GM21447 (cell line): Measurements from ENCODE around the gene UBP1.
"Not testable (repeated sequence)": the region's sequence is repeated elsewhere in the genome, so short reads cannot be mapped to it uniquely, and the experiment has no call there.

Source experiments
- ATAC-seq: cut with Tn5 transposase; IDR thresholded peaks from one replicate; pipeline ENCODE4 v1.9.1; 2021; ENCODE audit not compliant: unreplicated experiment

UBP1 gene

DNA sequence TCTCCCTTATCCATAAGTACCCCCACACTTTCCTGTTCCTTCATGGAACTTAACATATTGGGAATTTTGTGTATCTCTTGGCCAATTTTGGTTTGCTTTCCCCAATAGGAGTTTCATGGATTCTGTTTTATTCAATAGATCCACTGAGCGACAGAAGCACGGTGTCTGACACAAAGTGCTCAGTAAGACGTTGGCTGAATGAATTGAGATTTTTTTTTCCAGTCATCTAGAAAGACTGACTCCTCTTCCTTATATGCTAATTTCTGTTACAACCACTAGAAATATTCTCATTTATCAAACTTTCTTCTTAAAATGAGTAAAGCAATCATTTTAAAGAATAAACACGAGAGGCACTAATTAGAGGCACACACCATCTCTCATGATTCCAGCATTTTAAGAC is 48.1 kb downstream of the UBP1 start:
- no peak for ATAC-seq

DNA sequence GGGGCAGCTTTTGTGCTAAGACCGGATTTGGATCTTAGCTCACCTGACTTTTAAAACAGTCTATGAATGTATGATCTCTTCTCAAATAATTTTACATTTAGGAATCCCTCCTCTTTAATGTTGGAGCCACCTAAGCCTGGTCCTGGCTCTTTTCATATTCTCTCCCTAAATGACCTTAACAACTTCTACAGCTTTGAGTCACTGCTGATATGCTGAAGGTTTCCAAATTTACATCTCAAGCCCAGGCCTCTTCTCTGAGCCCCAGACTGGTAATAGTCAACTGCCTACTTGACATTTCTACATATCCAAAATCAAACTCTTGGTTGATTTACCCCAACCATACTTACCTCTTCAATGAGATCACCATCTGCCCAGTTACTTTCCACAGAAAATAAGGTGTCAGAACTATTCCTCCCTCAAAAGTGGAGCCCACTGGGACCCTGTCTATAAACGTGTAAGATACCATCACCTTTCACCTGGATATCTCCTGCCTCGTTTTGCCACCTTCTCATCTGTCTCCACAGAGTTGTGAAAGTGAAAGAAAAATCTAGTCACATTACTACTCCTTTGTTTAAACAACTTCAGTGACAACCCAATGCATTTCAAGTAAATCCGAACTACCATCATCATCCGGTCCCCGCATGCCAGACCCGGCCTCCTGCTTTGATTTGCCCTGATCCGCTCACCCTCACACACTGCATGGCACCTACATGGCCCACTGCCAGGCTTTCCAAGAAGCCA is 48.8 kb downstream of the UBP1 start:
- ATAC-seq: no peak

DNA sequence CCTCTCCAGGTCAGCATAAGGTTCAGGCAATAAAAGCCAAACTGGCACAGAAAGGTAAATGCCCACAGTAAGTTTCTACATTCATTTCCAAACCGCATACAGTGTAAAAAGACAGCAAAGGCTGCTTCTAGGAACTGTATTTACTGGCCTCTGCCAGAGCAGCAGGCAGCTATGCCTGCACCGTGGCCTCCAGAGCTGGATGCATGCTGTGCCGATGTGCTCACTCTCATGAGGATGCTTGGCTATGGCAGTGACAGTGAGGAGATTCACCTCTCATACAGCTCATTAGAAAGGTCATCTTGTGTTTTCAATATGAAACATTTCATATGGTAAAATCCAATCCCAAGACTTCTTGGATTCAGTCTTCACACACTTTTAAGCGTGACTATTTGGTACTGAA is 50.3 kb downstream of the UBP1 start:
- ATAC-seq: no peak

DNA sequence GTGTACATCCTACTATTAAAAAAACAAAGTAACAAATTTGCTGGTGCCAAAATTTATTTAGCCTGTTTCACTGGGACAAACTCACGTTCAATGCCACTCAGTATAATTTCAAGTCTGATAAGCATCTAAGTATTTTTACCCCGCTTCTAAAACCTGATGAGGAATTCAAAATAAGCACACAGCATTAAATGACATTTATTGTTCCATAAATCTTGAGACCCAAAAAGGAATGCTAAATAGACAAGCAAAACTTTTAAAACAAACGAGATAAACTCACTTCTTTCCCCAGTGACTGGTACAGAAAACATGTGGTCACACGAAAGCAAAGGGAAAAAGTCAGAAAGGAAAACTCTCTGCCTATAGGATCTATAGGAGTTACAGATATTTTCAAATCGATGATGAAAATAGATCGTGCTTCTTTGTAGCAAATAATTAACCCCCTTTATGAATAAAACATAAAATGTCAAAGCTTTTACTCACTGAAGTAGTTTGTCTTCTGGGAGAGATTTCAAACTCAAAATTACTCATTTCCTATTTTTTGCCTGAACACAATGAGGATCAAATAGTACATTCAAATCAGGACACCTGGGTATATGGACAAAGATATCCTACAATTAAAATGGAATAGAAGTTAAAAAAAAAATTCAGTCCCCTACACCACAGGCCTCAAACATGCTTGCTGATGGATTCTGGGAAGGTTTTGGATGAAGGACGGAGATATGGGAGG is 51.7 kb downstream of the UBP1 start:
- no peak for ATAC-seq

DNA sequence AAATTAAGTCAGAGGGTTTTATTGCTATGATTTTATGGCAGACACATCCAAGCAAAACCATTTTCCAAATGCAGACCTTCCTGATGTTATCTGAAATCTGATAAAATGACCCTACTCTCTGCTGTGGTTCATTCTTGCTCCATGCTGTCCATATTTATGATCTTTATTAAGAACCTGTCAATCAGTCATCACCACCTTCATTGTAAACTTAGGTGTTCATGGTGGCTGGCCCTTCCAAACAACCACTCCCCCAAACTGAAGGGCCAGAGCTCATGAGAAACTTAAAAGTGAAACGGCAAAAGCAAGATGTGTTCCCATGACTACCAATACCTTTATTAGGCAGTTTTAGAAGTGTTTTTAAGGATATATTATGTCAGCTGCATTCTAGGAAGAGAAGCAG is 53.6 kb downstream of the UBP1 start:
- no peak for ATAC-seq

DNA sequence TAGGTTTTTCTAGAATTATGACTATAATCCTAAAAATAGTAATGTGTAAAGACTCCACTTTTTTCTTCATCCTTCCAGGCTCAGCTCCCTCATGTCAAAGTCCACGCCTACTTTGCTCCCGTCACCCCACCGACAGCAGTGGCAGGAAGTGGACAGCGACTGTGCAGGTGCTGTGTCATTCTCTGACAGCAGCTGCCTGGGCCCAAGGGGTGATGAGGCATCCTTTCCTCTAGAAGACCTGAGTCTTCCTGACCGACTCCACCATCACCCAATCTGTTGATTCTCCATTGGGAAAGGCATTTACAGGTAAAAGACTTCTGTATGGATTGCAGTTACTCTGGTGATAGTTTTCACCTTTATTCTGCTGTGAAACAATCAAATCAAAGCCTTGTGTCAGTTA is 54.8 kb downstream of the UBP1 start:
- no peak for ATAC-seq

DNA sequence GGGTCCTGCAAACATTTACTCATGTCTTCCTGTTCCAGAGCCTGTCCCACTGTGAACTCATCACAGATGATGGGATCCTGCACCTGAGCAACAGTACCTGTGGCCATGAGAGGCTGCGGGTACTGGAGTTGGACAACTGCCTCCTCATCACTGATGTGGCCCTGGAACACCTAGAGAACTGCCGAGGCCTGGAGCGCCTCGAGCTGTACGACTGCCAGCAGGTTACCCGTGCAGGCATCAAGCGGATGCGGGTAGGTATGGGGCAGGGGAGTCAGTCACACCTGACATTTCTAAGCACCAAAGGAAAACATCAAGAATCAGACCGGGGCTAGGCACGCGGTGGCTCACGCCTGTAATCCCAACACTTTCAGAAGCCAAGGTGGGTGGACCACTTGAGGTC is 56.3 kb downstream of the UBP1 start:
- no peak for ATAC-seq

DNA sequence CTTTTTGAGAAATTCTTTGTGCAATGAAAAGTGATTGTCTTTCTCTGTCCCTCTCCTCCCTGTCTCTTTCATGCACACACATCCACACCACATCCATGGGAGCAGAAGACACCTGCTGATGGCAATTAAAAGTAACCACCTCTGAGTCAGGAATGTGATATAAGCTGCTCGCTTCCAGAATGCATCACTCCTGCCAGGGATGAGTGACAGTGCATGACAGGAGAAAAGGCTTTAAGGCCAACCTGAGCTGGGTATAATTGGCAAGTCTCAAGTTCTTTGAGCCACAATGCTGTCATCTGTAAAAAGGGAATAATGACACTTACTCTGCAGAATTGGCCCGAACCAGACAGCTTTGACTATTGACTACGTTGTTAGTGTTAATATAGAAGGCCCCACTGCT is 59.6 kb downstream of the UBP1 start:
- no peak for ATAC-seq

DNA sequence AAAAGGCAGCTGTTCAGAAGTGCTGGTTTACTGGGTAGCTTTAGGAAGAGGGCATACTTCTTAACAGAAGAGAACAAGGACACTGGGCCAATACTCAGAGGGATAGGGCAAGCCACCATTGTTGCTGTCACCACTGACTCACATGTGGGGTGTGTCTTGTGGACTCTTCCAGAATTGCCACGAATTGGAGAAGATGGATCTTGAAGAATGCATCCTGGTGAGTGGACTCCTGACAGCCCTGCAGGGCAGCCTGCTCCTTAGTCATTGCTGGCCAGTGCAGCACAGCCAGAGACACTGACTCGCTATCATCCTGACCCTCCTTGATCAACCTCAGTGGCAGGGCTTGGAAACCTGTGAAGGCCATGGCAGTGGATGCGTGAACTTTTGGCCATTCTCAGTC is 62.3 kb downstream of the UBP1 start:
- ATAC-seq: no peak

DNA sequence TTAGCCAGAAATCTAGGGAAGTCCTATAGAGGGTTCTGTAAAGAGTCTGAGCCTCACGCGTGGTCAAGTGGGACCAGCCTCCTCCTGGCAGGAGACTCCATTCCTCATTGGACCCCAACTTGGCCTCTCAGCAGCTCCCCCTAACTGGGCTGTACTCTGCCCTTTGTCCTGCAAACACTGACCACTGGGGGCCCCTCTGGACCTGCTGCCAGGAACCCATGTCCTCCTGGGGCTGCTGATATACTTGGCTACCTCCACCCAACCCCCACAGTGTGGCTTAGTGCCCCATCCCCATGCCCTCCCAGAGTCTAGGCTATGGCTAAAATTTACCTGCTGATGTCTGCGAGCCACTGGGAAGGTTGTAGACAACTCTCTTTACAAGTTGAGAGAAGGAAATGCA is 62.7 kb downstream of the UBP1 start:
- no peak for ATAC-seq

DNA sequence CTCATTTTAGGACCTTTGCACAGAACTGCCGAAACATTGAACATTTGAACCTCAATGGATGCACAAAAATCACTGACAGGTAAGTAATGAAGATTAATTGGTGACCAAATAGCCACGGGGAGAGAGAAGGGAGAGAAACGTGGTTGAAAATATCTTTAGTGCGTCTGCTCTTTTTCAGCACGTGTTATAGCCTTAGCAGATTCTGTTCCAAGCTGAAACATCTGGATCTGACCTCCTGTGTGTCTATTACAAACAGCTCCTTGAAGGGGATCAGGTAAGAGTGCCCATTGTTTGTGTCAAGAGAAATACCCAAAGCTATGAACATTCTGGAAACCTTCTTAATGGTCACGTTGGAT is 67.1 kb downstream of the UBP1 start:
- no peak for ATAC-seq

DNA sequence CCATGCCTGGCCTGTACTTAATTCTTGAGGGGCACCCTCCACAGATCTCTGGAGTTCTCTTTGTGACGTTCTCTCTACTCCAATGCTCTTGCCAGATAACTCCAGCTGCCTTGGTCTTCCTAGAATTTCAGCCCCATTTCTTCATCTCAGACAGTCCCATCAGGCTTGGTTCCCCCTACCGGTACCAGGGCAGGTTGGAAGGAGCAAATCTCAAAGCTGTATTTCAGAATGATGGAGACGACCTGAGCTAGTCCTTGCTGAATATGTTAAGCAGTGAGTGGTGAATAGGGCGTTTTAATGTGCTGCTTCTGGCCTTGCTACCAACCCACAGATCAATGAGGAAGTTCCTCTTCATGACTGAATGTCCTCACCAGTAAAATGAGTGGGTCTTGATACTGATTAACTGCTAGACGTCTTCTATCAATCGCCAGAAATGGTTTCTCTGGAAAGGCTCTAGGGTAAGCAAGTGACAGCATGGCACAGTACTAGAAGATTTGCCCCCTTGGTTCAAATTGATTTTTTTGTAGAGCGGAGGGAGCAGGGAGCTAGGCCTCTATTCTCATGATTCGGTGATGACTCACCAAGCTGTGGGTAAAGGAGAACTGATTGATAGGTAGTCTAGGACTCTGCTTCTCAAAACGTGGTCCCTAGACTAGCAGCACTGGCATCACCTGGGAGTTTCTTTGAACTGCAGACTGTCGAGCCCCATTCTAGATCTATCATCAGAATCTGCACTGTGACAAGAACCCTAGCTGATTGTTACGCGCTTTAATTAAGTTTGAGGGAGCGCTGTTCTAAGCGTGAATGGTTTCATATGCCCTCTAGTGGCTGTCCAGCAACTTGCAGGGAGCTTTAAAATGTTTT is 67.8 kb downstream of the UBP1 start:
- ATAC-seq: no peak

DNA sequence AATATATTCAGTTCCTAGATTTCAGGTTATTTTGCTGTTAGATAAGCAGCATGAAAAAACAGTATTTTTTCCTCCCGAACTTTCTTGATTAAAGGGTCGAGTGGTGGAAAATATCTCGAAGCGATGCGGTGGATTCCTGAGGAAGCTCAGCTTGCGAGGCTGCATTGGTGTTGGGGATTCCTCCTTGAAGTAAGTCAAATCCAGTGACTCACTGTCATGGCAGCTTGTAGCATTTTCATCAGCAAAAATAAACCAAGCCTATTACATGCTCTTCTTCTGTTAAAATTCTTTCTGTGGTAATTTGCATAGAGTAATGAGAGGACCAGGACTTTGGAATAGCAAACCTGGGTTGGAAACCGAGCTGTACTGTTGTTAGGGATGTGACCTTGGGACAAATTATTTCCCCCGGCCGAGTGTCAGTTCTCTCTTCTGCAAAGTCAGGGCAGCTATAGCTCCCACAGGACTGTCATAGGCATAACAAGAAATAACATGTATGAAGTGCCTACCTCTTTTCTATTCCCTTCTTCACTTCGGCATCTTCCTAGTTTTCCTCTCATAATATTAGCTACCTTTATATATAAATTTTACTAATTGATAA is 75.6 kb downstream of the UBP1 start:
- ATAC-seq: no peak

DNA sequence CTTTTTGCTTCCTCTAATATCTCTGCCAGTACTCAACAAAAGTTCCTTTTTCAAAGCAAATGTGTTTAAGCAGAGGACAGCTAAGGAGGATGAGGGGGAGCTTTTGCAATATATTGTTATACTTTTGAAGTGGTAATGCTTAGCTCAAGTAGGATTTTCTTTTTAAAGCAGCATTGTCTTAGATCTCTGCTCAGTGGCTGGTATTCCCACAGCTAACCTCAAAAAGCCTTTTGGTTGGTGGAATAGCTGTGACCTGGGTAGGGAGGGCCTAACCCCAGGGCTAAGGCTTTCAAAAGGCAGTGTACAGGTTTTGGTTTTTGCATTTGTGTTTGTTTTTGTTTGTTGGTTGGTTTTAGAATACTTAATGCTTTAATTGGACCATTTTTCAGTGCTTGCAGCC is 76.1 kb downstream of the UBP1 start:
- ATAC-seq: no peak

DNA sequence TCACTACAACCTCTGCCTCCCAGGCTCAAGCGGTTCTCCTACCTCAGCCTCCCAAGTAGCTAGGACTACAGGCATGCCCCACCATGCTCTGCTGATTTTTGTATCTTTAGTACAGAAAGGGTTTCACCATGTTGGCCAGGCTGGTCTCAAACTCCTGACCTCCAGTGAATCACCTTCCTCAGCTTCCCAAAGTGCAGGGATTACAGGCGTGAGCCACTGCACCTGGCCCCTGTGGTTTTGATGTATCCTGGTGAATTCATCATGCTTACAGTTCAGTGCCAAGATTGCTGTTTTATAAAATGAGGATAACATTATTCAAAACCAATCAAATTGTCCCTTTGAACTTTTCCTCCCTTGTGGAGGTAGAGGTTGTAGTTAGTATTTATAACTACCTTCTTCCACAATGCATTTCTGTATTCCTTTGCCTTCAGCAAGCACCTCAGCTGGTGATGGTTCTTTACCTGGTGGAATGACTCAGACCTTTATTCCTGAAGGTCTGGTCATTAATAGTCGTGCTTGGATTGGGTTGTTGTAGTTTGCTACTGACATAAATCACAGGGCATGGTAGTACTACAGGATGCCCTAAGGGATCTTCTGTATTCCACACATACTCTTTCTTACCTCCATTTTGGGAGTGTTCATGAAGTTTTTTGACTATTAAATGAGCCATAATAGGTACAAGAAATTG is 76.9 kb downstream of the UBP1 start:
- ATAC-seq: no peak

DNA sequence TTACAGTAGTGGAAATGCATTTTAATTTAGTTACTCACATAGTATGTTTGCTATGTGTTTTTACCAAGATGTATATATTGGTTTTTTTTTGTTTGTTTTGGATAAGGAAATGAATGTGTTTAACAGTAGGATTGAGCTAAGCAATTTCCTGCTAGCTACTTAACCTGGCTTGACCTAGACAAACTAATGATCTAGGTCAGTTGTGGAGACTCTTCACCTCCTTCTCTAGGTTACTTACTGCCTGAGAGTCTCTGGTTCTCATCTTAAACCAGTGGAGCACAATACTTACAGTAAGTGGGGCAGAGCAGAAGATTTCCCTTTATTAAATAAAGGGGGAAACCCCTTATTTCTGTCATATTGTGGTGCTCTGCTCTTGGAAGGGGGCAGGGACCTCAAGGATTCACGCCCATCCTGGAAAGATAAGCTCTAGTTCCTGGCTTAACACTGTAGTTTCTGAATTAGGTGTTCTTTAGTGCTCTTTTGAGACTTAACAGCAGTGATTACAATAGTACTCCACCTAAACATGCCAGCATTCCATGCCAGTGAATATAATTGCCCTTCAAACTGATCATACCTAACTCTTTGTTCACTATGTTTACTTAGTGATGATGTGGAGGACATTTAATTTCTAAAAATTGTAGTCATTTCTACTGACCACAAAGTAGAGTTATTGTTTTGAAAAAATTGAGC is 79.9 kb downstream of the UBP1 start:
- ATAC-seq: no peak

DNA sequence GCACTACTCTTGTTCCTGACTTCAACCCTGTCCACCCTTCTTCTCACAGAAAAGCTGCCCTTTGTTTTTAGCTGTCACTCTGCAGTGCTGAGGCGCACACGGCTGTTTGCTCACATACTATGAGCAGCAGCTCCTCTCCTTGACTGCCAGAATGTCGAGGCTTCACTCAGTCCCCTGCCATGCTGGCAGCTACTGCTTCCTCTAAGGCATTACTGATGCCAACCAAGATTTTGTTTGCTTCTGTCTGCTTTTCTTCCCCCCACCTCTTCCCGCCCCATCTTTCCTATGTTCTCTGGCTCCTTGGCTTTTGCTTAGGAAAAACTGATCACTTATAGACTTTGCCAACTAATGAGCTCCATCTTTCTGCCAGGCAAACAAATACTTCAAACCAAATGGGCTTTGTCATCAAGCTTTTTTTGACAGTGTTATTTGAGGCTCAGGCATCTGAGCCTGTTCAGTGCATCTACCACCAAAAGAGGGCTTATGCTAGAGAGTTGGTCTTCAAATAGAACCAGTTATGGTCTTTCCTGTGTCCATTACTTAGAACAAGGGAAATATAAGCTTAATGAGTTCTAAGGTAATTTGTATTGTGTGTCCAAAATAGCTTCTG is 81.9 kb downstream of the UBP1 start:
- no peak for ATAC-seq

DNA sequence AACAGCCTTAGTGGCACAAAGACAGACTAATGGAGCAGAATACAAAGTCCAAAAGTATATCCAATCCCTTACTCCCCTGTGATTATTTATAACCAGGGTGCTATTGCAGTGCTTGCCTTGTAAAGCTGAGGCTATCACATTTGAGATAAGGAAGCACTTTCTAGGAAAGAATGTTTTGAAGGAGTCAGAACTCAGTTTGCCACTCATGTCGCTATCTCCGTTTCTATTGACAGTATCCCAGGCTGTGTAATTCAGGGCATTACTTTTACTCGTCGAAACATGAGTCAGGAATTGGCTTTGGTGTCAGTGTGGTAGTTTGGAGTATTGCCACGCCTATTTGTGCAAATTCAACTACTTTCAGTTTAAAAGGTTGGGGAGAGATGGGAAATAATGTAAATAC is 84.6 kb downstream of the UBP1 start:
- ATAC-seq: no peak

DNA sequence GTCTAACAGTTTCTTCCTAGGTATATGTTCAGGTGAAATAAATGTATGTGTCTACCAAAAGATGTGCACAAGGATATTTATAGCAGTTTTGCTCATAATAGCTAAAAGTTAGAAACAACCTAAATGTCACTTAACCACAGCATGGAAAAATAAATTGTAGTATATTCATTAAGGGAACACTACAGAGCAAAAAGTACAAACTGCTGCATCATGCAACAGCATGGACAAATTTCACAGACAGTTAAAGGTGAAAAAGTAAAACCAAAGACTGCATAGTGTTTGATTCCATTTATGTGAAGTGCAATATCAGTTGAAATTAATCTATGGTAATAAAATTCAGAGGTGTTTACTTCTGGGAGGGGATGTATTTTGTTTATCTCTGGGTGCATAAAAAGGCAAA is 100.4 kb downstream of the UBP1 start:
- ATAC-seq: no peak

DNA sequence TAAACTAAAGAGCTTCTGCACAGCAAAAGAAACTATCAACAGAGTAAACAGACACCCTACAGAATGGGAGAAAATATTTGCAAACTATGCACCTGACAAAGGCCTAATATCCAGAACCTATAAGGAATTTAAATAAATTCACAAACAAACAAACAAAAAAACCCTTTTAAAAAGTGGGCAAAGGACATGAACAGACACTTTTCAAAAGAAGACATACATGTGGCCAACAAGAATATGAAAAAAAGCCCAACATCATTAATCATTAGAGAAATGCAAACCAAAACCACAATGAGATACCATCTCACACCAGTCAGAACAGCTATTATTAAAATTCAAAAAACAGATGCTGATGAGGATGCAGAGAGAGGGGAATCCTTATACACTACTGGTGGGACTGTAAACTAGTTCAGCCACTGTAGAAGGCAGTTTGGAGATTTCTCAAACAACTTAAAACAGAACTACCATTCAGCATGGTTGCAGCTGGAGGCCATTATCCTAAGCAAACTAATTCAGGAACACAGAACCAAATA is 101.2 kb downstream of the UBP1 start:
- ATAC-seq: not testable (repeated sequence)
